GM11168 (cell line): ENCODE measurements around the gene NFYA.
"Not testable (repeated sequence)": the region's sequence is repeated elsewhere in the genome, so short reads cannot be mapped to it uniquely, and the experiment has no call there.

Experiments
- in situ Hi-C: fragments of 300-500 bp; cut with MboI; formaldehyde crosslinking; loops from one replicate; pipeline ENCODE4 v1.12.0; 2022; ENCODE audit warnings: low sequenced_read_pairs; ENCODE audit not compliant: unreplicated experiment

NFYA gene

GRCh38 chr6:41098366-41098765 is 25.6 kb downstream of the NFYA start:
- in situ Hi-C loops = loop anchor here (25.0 kb wide), 1 partner anchor 214 kb away; no protein-coding TSS in a partner anchor

GRCh38 chr6:41100871-41101287 is 28.1 kb downstream of the NFYA start:
- in situ Hi-C loops = no loop called here

GRCh38 chr6:41103847-41104246 is 31.1 kb downstream of the NFYA start:
- in situ Hi-C loops = no loop called here

- in situ Hi-C loops = no loop called here
Measured at GRCh38 chr6:41111017-41111416, 38.2 kb downstream of the NFYA start.

- in situ Hi-C loops = not testable (repeated sequence)
Measured at GRCh38 chr6:41115027-41115426, 42.3 kb downstream of the NFYA start.

GRCh38 chr6:41119508-41119907 is 46.7 kb downstream of the NFYA start:
- in situ Hi-C loops = no loop called here

GRCh38 chr6:41120058-41120457 is 47.3 kb downstream of the NFYA start:
- in situ Hi-C loops = no loop called here

- in situ Hi-C loops = no loop called here
Measured at GRCh38 chr6:41122373-41122772, 49.6 kb downstream of the NFYA start.

- in situ Hi-C loops = no loop called here
Measured at GRCh38 chr6:41122918-41123317, 50.1 kb downstream of the NFYA start.

- in situ Hi-C loops = no loop called here
Measured at GRCh38 chr6:41125282-41125681, 52.5 kb downstream of the NFYA start.

GRCh38 chr6:41132254-41132653 is 59.5 kb downstream of the NFYA start:
- in situ Hi-C loops = no loop called here

GRCh38 chr6:41135062-41135832 is 62.5 kb downstream of the NFYA start:
- in situ Hi-C loops = no loop called here

- in situ Hi-C loops = no loop called here
Measured at GRCh38 chr6:41136911-41137310, 64.1 kb downstream of the NFYA start.

GRCh38 chr6:41147917-41148316 is 75.1 kb downstream of the NFYA start:
- in situ Hi-C loops = no loop called here
